ENCODE measurements around the gene HDAC11.

DNA sequence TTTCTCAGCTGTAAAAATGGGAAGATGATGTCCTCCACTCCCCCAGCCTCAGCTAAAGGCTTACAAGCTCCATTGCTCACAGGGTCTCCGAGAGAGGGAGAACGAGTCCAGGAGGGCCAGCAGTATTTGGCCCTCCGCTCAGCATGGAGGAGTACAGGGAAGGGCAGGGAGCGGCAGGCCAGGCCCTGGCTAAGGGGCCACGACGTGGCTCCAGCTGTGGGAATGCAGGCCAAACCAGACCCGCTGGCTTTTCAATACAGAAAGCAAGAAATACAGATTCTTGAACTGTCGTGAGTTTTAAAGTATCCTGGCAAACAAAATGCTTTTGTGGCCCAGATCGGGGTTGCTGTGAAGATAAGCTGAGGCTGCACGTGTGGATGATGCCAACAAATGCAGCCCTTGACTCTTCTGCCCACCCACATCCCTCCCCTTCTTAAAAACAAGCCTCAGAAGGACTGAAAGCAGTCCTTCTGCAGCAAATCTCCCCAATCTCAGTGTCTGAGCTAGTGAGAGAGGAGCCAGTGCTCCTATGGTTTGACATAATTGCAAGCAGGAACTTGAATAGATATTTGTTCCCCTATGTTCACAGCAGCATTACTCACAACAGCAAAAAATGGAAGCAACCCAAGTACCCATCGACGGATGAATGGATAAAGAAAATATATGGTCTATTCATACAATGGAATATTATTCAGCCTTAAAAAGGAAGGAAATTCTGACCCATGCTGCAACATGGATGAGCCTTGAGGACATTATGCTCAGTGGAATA lies 50.3 kb downstream of the HDAC11 start:
- TF ChIP-seq POLR2A (IDR thresholded peaks at IDR 0.05; ENCODE audit: low read depth), result no peak
- TF ChIP-seq, protein P1, sequence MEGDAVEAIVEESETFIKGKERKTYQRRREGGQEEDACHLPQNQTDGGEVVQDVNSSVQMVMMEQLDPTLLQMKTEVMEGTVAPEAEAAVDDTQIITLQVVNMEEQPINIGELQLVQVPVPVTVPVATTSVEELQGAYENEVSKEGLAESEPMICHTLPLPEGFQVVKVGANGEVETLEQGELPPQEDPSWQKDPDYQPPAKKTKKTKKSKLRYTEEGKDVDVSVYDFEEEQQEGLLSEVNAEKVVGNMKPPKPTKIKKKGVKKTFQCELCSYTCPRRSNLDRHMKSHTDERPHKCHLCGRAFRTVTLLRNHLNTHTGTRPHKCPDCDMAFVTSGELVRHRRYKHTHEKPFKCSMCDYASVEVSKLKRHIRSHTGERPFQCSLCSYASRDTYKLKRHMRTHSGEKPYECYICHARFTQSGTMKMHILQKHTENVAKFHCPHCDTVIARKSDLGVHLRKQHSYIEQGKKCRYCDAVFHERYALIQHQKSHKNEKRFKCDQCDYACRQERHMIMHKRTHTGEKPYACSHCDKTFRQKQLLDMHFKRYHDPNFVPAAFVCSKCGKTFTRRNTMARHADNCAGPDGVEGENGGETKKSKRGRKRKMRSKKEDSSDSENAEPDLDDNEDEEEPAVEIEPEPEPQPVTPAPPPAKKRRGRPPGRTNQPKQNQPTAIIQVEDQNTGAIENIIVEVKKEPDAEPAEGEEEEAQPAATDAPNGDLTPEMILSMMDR (IDR thresholded peaks at IDR 0.05), result no peak
